KOPT-K1 (cell line): ENCODE measurements around the gene TP53TG5.

ENCODE experiments used
- H3K27ac ChIP-seq: fragments of 200-600 bp; sonication (generic); 2 replicates; pipeline ENCODE4 v1.5.1; 2016; ENCODE audit warnings: antibody characterized with exemption, mild to moderate bottlenecking, low read depth, low read length; ENCODE audit not compliant: poor library complexity, severe bottlenecking
- H3K36me3 ChIP-seq: fragments of 200-600 bp; sonication (generic); 2 replicates; pipeline ENCODE4 v1.5.1; 2017; ENCODE audit warnings: antibody characterized with exemption, mild to moderate bottlenecking, low read length, moderate library complexity; ENCODE audit not compliant: insufficient read depth
- H3K9me3 ChIP-seq: fragments of 200-600 bp; sonication (generic); 2 replicates; pipeline ENCODE4 v1.5.1; 2017; ENCODE audit warnings: antibody characterized with exemption, low read length, mild to moderate bottlenecking; ENCODE audit not compliant: insufficient read depth, poor library complexity, severe bottlenecking

The TP53TG5 gene

DNA sequence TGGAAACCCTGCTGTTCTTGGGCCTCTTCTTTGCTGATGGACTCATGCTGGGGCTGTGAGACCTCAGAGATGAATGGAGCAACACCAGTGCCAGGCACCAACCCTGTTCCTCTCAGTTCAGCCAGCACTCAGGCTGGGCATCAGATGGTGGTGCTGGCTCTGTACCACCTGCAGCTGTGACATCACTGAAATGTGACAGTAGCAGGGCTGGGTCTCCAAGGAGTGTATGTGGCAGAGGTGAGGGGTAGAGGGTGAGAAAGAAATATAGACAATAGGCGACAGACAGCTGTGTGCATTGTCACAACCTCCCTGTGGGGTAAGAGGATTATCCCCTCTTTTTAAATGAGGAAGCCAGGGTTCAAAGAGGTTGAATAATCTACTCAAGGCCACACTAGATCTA is at the start of gene TP53TG5:
TP53TG5 (minus strand) TSS at position 135 of the 400 bp plus-strand sequence; CDS start at position 46, 89 bp downstream.
- Histone ChIP-seq H3K27ac (no peak within 1 kb of the TSS), H3K36me3 (no peaks in the 10 kb centered on the region), H3K9me3 (no peaks in the 10 kb centered on the region)

DNA sequence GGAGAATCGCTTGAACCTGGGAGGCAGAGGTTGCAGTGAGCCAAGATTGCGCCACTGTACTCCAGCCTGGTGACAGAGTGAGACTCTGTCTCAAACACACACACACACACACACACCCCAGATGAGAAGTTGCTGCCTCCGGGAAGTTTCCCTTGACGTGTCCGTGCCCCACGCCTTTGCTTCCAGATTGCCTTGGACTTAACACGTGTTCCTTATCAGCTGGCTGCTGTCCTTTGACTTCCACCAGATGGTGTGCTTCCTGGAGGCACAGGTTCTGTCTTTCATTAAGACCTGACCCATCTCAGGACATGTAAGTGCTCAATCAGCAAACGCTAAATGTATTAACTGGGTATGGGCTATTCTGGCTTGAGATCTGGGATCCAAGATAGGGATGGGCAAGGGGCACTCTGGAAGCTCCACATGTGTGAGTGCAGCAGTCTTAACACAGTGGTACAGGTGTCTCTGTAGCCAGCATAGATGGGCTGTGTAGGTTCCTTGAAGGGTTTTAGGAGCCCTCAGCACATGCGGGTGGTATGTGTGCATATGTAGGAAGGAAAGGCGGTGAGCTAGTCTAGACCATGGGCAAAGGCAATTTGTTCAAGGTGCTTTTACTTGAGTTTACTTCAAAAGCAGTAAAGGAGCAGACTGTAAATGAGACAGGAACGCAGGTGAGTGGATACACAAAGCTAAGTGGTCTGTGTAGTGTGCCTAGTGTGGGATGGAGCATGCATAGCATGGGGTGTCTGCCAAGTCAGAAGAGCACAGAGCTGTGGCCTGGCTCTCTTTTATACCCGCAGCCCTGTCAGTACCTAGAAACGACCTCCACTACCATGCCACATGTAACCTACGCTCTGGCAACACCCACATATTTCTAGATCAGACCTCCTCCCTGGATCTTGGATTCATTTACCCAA is 49.4 kb upstream of the TP53TG5 start:
- Histone ChIP-seq H3K27ac (no peak overlapping the region), H3K9me3 (no peaks in the 10 kb centered on the region), H3K36me3 (peaks cover 55% of the 10 kb centered on the region)

GRCh38 chr20:45426320-45427016 is 48.3 kb upstream of the TP53TG5 start:
- no peaks in the 10 kb centered on the region for H3K9me3 ChIP-seq
- peaks cover 65% of the 10 kb centered on the region for H3K36me3 ChIP-seq
- no peak overlapping the region for H3K27ac ChIP-seq

DNA sequence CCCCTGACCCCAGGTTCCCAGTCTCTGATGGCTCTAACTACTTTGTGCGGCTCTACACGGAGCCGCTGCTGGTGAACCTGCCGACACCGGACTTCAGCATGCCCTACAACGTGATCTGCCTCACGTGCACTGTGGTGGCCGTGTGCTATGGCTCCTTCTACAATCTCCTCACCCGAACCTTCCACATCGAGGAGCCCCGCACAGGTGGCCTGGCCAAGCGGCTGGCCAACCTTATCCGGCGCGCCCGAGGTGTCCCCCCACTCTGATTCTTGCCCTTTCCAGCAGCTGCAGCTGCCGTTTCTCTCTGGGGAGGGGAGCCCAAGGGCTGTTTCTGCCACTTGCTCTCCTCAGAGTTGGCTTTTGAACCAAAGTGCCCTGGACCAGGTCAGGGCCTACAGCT is 47.4 kb upstream of the TP53TG5 start:
- no peak overlapping the region for H3K27ac ChIP-seq
- no peaks in the 10 kb centered on the region for H3K9me3 ChIP-seq
- H3K36me3 ChIP-seq: peaks cover 74% of the 10 kb centered on the region

DNA sequence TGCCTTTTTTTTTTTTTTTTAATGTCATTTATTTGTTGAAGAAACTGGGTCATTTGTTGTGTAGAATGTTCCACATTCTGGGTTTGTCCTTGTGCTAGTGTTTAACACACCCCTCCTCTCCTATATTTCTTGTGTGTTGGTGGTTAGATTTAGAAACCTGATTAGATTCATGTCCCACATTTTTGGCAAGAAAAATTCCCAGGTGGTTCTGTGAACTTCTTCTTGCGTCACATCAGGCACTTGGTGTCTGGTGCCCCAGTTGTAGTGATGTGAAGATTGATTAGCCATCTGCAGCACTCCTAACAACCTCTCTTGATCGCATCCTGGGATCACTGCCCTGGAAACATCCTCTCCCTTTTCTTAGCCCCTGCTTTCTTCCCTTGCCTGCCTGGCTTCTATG is 45.6 kb upstream of the TP53TG5 start:
- Histone ChIP-seq H3K9me3 (no peaks in the 10 kb centered on the region), H3K36me3 (peaks cover 93% of the 10 kb centered on the region), H3K27ac (no peak overlapping the region)

DNA sequence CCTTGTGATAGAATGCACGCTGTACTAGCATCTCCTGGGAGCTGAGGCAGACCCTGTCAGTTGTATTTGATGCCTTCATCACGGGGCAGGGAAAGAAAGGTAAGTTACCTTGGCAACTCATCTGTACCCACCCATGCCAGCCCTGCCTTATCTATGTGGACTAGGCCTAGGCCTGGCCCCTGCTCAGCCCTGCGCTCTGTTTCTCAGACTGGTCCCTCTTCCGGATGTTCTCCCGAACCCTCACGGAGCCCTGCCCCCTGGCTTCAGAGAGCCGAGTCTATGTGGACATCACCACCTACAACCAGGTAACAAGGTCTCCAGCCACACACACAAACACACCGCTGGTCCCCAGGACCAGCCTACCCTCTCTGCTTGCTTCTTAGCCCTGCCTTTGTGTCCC is 42.0 kb upstream of the TP53TG5 start:
- no peak overlapping the region for H3K27ac ChIP-seq
- no peaks in the 10 kb centered on the region for H3K9me3 ChIP-seq
- H3K36me3 ChIP-seq: peaks cover 71% of the 10 kb centered on the region

DNA sequence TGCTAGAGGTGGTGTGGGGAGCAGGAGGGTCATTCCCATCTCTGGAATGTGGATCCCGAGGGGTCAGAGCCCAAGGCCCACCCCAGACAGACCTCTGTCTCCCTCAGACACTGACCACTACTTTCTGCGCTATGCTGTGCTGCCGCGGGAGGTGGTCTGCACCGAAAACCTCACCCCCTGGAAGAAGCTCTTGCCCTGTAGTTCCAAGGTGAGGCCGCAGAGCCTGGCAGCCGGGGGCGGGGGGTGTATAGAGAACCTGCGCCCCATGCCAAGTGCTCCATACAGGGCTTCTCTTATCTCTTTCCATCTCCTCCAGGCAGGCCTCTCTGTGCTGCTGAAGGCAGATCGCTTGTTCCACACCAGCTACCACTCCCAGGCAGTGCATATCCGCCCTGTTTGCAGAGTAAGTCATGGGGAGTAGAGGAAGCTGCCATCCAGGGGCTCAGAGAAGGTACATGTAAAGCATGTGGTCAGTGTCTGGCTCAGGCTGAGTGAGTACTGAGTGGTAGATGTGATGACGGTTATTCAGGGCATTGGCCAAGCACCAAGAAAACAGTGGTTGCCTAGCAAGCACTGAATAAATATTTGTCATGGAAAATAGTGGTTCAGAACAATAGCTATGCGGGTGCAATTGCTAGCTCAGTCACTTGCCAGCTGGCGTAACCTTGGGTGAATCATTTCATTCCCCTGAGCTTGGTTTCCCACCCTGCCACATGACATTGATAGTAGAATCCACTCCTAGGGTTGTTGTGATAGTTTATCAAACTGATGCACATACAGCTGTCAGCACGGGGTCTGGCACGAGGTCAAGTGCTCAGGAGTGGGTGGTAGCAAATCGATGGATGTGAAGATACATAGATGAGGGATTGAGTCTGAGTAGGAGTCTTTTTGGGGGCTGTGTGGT is 41.3 kb upstream of the TP53TG5 start:
- Histone ChIP-seq H3K36me3 (peaks cover 64% of the 10 kb centered on the region), H3K27ac (no peak overlapping the region), H3K9me3 (no peaks in the 10 kb centered on the region)

DNA sequence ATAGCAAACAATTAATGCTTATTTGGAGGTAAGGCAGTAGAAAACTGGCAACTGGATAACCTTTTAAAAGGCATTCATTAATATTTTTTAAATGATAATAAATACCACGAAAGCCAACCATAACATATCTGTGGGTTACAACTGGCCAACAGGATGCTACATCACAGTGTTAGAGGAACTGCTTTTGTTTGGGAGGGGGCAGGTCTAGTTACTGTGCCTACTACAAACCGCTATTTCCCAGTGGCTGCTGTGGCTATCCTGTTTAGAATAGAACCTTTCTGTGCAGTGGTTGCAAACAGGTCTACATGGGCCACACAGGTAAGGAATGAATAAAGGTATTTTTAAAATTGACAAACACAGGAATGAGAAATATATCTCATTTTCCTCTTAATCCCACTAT is 38.8 kb upstream of the TP53TG5 start:
- peak overlapping the region; percentile 82 for H3K27ac ChIP-seq
- peaks cover 40% of the 10 kb centered on the region for H3K36me3 ChIP-seq
- no peaks in the 10 kb centered on the region for H3K9me3 ChIP-seq

DNA sequence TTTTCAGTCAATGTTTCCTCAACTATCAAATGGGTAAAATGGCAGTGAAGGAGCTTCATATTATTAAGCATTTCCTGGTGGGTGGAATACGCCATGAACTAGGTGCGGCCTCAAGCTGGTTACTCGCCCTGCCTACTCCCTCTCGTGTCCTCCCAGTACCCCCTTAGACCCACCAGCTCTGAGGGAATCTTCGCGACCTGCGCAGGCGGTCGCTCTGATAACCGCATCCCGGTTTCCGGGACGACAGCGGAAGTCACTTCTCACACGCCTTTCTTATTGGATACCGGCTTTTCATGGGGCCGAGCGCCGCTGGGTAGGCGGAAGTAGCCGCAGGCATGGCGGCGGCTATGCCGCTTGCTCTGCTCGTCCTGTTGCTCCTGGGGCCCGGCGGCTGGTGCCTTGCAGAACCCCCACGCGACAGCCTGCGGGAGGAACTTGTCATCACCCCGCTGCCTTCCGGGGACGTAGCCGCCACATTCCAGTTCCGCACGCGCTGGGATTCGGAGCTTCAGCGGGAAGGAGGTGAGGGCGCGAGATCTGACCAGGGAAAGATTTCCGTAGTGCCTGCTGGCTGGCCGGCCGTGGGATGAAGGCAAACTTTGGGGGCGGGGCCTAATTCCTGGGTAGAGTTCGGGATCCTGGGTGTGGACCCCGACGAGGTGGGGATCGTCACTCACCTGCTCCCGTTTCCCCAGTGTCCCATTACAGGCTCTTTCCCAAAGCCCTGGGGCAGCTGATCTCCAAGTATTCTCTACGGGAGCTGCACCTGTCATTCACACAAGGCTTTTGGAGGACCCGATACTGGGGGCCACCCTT is 37.9 kb upstream of the TP53TG5 start, which contains the start of gene PIGT:
PIGT (plus strand) TSS at position 320 of the 816 bp plus-strand sequence; CDS start at position 336, 16 bp downstream.
- H3K27ac ChIP-seq: peak within 1 kb of the TSS; percentile 82
- H3K36me3 ChIP-seq: peaks cover 32% of the 10 kb centered on the region
- no peaks in the 10 kb centered on the region for H3K9me3 ChIP-seq

DNA sequence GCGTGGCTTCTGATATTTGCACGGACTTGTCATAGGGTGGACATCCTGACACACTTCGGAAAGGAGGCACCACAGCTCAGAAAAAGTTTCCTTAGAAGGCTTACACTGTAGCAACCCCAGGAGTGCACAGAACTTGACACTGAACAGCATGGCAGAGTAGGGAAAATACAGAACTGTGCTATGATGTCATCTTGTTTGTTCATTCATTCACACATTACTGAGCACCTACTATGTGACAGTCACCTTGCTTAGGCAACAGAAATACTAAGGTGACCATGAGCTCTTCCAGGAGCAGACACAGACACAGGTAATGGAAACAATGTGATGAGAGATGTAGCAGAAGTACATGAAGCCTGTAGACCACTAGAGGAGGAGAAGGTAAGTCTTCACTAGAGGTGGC is 35.4 kb upstream of the TP53TG5 start:
- Histone ChIP-seq H3K9me3 (no peaks in the 10 kb centered on the region), H3K36me3 (peaks cover 6% of the 10 kb centered on the region), H3K27ac (no peak overlapping the region)

GRCh38 chr20:45412653-45413052 is 34.5 kb upstream of the TP53TG5 start:
- Histone ChIP-seq H3K27ac (no peak overlapping the region), H3K36me3 (no peaks in the 10 kb centered on the region)

DNA sequence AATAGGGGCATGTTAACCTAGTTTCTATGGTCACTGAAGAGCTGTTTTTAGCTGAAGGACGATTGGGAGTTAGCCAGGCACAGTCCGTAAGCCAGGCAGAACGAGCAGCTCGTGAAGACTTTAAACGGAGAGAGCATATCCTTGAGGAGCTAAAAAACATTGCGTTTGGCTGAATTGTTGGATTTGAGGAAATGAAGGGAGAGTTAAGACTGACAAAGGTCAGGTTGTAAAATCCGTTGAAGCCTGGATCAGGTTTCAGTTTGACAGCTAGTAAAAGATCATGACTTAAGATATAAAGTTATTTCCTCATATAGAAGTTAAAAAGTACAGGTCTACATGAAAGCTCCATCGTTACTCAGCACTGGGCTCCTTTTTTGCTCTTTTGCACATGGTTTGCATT is 32.8 kb upstream of the TP53TG5 start:
- Histone ChIP-seq H3K27ac (no peak overlapping the region), H3K36me3 (no peaks in the 10 kb centered on the region), H3K9me3 (no peaks in the 10 kb centered on the region)

More at GRCh38 chr20:45412653-45413052, 34.5 kb upstream of the TP53TG5 start:
- H3K9me3 ChIP-seq: no peaks in the 10 kb centered on the region

DNA sequence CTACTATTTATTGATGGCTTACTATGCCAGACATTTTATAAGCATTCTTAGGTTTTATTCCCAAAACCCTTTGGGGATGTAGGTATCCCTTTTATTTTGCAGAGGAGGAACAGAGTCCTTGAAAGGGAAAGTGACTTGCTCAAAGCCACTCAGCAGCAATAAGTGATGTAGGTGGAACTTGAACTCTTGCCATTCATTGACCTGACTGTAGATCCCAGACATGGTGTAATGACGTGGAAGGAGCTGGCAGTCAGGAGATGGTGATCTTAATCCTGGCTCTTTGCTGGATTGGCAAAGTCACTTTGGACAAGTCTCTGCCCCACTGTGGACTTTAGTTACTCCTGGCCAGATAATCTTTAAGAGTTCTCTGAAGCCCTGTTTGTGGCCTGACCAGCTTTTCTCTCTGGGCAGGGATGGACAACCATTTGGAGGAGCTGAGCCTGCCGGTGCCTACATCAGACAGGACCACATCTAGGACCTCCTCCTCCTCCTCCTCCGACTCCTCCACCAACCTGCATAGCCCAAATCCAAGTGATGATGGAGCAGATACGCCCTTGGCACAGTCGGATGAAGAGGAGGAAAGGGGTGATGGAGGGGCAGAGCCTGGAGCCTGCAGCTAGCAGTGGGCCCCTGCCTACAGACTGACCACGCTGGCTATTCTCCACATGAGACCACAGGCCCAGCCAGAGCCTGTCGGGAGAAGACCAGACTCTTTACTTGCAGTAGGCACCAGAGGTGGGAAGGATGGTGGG is 31.6 kb upstream of the TP53TG5 start:
- H3K9me3 ChIP-seq: no peaks in the 10 kb centered on the region
- H3K27ac ChIP-seq: no peak overlapping the region
- H3K36me3 ChIP-seq: no peaks in the 10 kb centered on the region
